B cell (primary cell): ENCODE measurements around the gene CHCHD4.

Experiments
- EZH2 ChIP-seq: IDR thresholded peaks from 2 replicates; pipeline ENCODE4 v1.6.1; 2012; ENCODE audit warnings: borderline replicate concordance, low read depth, mild to moderate bottlenecking, moderate library complexity, low read length; ENCODE audit not compliant: insufficient read depth, poor library complexity, severe bottlenecking
- TF ChIP-seq, protein P1 (sequence below): fragments of 200-600 bp; IDR thresholded peaks from one replicate; pipeline ENCODE4 v1.8.0; 2022; ENCODE audit warnings: antibody characterized with exemption, mild to moderate bottlenecking

DNA sequence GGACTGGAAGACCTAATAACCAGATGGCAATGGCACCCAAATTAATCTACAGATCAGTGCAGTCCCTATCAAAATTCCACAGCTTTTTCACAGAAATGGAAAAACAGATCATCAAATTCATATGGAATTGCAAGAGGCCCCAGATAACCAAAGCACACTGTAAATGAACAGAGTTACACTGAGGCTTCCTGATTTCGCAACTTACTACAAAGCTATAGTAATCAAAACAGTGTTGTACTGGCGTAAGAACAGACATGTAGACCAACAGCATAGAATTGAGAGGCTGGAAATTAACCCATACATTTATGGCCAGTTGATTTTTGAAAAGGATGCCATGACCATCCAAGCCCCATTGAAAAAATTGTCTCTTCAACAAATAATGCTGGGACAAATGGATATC lies 37.5 kb upstream of the CHCHD4 start:
- TF ChIP-seq, protein P1, sequence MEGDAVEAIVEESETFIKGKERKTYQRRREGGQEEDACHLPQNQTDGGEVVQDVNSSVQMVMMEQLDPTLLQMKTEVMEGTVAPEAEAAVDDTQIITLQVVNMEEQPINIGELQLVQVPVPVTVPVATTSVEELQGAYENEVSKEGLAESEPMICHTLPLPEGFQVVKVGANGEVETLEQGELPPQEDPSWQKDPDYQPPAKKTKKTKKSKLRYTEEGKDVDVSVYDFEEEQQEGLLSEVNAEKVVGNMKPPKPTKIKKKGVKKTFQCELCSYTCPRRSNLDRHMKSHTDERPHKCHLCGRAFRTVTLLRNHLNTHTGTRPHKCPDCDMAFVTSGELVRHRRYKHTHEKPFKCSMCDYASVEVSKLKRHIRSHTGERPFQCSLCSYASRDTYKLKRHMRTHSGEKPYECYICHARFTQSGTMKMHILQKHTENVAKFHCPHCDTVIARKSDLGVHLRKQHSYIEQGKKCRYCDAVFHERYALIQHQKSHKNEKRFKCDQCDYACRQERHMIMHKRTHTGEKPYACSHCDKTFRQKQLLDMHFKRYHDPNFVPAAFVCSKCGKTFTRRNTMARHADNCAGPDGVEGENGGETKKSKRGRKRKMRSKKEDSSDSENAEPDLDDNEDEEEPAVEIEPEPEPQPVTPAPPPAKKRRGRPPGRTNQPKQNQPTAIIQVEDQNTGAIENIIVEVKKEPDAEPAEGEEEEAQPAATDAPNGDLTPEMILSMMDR, result no peak
- no peak for TF ChIP-seq EZH2
